Nephron (organoid): ENCODE measurements around the gene MINPP1.

ENCODE experiments used
- H3K27ac Mint-ChIP-seq, 3 experiments: 2 replicates each; pipeline ENCODE4 v1.8.0; 2020; ENCODE audit warnings: mixed read lengths in 3 of 3, mild to moderate bottlenecking in 2 of 3, moderate library complexity in 1 of 3
- H3K27me3 Mint-ChIP-seq: 2 replicates; pipeline ENCODE4 v1.8.0; 2021; ENCODE audit warnings: low read depth, mild to moderate bottlenecking, moderate library complexity, mixed read lengths
- H3K36me3 Mint-ChIP-seq: 2 replicates; pipeline ENCODE4 v1.8.0; 2020; ENCODE audit warnings: low read depth, mixed read lengths
- H3K4me1 Mint-ChIP-seq: 2 replicates; pipeline ENCODE4 v1.8.0; 2020; ENCODE audit warnings: mixed read lengths
- H3K4me3 Mint-ChIP-seq, 3 experiments: 2 replicates each; pipeline ENCODE4 v1.8.0; 2020; ENCODE audit warnings: mild to moderate bottlenecking in 3 of 3, mixed read lengths in 3 of 3, moderate library complexity in 2 of 3
- H3K9me3 Mint-ChIP-seq: 2 replicates; pipeline ENCODE4 v1.8.0; 2020; ENCODE audit warnings: mixed read lengths
- TF ChIP-seq, protein P1 (sequence below), 3 experiments: fragments of 200-600 bp; sonication (generic); IDR thresholded peaks; one replicate each; pipeline ENCODE4 v1.5.0; 2021; ENCODE audit warnings: antibody characterized with exemption in 3 of 3; ENCODE audit not compliant: unreplicated experiment in 3 of 3

The MINPP1 gene

DNA sequence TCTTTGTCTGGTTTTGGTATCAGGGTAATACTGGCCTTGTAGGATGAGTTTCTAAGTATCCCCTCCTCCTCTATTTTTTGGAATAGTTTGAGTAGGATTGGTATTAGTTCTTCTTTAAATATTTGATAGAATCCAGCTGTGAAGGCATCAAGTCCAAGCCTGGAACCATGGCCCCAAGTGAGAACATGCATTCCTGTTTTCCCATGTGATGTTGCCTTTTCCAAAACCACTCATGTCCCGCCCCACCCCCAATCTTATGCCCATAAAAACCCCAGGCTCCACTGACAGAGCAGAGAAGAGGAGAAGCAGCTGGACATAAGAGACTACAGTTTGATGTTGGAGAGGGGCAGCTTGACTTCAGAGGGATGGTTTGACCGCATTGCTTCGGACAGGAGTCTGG, 71.2 kb downstream of the MINPP1 start:
- H3K27me3 Mint-ChIP-seq = no peaks in the 10 kb centered on the region
- no peak overlapping the region for H3K4me3 Mint-ChIP-seq
- H3K9me3 Mint-ChIP-seq = peaks cover 13% of the 10 kb centered on the region
- TF ChIP-seq, protein P1, sequence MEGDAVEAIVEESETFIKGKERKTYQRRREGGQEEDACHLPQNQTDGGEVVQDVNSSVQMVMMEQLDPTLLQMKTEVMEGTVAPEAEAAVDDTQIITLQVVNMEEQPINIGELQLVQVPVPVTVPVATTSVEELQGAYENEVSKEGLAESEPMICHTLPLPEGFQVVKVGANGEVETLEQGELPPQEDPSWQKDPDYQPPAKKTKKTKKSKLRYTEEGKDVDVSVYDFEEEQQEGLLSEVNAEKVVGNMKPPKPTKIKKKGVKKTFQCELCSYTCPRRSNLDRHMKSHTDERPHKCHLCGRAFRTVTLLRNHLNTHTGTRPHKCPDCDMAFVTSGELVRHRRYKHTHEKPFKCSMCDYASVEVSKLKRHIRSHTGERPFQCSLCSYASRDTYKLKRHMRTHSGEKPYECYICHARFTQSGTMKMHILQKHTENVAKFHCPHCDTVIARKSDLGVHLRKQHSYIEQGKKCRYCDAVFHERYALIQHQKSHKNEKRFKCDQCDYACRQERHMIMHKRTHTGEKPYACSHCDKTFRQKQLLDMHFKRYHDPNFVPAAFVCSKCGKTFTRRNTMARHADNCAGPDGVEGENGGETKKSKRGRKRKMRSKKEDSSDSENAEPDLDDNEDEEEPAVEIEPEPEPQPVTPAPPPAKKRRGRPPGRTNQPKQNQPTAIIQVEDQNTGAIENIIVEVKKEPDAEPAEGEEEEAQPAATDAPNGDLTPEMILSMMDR (IDR thresholded peaks at IDR 0.05; ENCODE audit: unreplicated experiment in 3 of 3) = no peak
- H3K27ac Mint-ChIP-seq = peak overlapping the region in 1 of 3 experiments; percentile 35
- H3K4me1 Mint-ChIP-seq = peaks cover 25% of the 10 kb centered on the region
- no peaks in the 10 kb centered on the region for H3K36me3 Mint-ChIP-seq

- Mint-ChIP-seq H3K36me3 (no peaks in the 10 kb centered on the region), H3K27ac (peak overlapping the region in 2 of 3 experiments; percentile 80 to 84), H3K4me3 (no peak overlapping the region), H3K9me3 (peaks cover 3% of the 10 kb centered on the region), H3K27me3 (no peaks in the 10 kb centered on the region), H3K4me1 (peaks cover 25% of the 10 kb centered on the region)
- TF ChIP-seq, protein P1 (IDR thresholded peaks at IDR 0.05; ENCODE audit: unreplicated experiment in 3 of 3) = no peak
Observed at GRCh38 chr10:87578160-87578841, 73.6 kb downstream of the MINPP1 start.

DNA sequence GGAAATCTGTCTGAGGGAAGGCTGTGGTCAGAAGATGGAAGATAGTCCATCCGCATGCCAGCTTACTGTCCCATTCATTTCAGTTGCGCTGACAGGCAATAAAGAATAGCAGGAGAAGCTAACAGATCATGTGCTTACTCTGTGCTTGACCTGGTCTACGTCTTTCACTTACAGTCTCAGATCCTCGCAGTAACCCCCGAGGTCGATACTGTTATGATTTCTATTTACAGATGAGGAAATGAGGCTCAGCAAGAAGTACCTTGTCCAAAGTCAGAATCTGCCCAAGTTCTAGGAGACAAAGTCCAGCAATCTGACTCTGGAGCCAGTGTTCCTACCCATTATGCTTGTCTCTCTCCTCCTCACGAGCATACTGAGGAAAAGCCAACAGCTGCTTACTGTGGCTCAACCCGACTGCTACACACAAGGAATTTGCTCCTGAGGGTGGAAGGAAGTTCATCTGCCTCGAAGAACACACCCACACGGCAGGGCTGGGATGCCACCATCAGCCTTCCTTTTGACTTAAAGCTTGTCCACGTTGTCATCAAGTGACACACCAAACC, 74.2 kb downstream of the MINPP1 start:
- no peaks in the 10 kb centered on the region for H3K36me3 Mint-ChIP-seq
- peaks cover 25% of the 10 kb centered on the region for H3K4me1 Mint-ChIP-seq
- no peaks in the 10 kb centered on the region for H3K27me3 Mint-ChIP-seq
- peak overlapping the region in 2 of 3 experiments; percentile 80 to 84 for H3K27ac Mint-ChIP-seq
- peak overlapping the region in 1 of 3 experiments; percentile 14 for H3K4me3 Mint-ChIP-seq
- TF ChIP-seq, protein P1 (IDR thresholded peaks at IDR 0.05; ENCODE audit: unreplicated experiment in 3 of 3) = no peak
- H3K9me3 Mint-ChIP-seq = peaks cover 3% of the 10 kb centered on the region

- Mint-ChIP-seq H3K4me1 (peaks cover 25% of the 10 kb centered on the region), H3K27ac (peak overlapping the region in 2 of 3 experiments; percentile 80 to 84), H3K9me3 (peaks cover 3% of the 10 kb centered on the region), H3K36me3 (no peaks in the 10 kb centered on the region), H3K4me3 (no peak overlapping the region), H3K27me3 (no peaks in the 10 kb centered on the region)
- TF ChIP-seq, protein P1 (IDR thresholded peaks at IDR 0.05; ENCODE audit: unreplicated experiment in 3 of 3) = no peak
Observed at GRCh38 chr10:87579563-87579962, 74.9 kb downstream of the MINPP1 start.

DNA sequence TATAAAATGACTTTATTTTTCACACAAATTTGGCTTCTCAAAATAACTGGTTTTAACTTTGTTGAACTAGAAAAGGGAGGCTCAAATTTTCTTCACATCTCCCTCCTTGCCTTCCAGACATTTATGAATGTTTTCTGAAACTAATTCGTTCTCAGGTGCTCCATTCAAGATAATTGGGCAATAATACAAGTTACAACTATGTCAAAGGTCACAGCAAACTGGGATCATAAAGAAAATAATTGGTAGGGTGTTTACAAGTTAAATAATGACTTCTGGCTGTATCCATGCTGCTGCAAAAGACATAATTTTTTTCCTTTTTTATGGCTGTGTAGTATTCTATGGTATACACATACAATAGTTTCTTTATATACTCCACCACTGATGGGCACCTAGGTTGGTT, 75.3 kb downstream of the MINPP1 start:
- peaks cover 25% of the 10 kb centered on the region for H3K4me1 Mint-ChIP-seq
- no peak overlapping the region for H3K4me3 Mint-ChIP-seq
- H3K27ac Mint-ChIP-seq = peak overlapping the region in 1 of 3 experiments; percentile 80
- H3K9me3 Mint-ChIP-seq = peaks cover 3% of the 10 kb centered on the region
- H3K36me3 Mint-ChIP-seq = no peaks in the 10 kb centered on the region
- TF ChIP-seq, protein P1 (IDR thresholded peaks at IDR 0.05; ENCODE audit: unreplicated experiment in 3 of 3) = no peak
- no peaks in the 10 kb centered on the region for H3K27me3 Mint-ChIP-seq
